Neural cell (in vitro differentiated cells): ENCODE data around the gene SLFN12L. TPM values are rescaled to one million over a fixed set of nuclear protein-coding genes. Genes with fewer than 3 reads are reported as not detected.

Experiments used
- H2AFZ ChIP-seq: fragments of 200-600, 300-800 bp; sonication (generic), shearing (Covaris generic); 2 replicates; pipeline ENCODE4 v1.6.0; 2014; ENCODE audit warnings: low read depth, mild to moderate bottlenecking, antibody characterized with exemption, low read length, moderate library complexity
- H3F3A ChIP-seq: fragments of 200-600 bp; shearing (Covaris generic); 2 replicates; pipeline ENCODE4 v1.6.1; 2016; ENCODE audit warnings: mild to moderate bottlenecking, moderate library complexity, mixed read lengths, antibody characterized with exemption, low read length; ENCODE audit not compliant: insufficient read depth, poor library complexity, severe bottlenecking
- H3K27ac ChIP-seq: fragments of 200-600, 300-800 bp; sonication (generic), shearing (Covaris generic); 2 replicates; pipeline ENCODE4 v1.5.1; 2014; ENCODE audit warnings: mild to moderate bottlenecking, low read length, moderate library complexity
- H3K27me3 ChIP-seq: fragments of 300-800, 200-600 bp; sonication (generic), shearing (Covaris generic); 2 replicates; pipeline ENCODE4 v1.6.0; 2014; ENCODE audit warnings: mild to moderate bottlenecking, low read depth, low read length, moderate library complexity; ENCODE audit not compliant: insufficient read depth
- H3K36me3 ChIP-seq: fragments of 300-800, 200-600 bp; sonication (generic), shearing (Covaris generic); 2 replicates; pipeline ENCODE4 v1.5.1; 2014; ENCODE audit warnings: mild to moderate bottlenecking, antibody characterized with exemption, low read length, moderate library complexity; ENCODE audit not compliant: insufficient read depth
- H3K4me2 ChIP-seq: fragments of 300-800, 200-600 bp; sonication (generic), shearing (Covaris generic); 2 replicates; pipeline ENCODE4 v1.6.0; 2014; ENCODE audit warnings: mild to moderate bottlenecking, low read length
- H3K4me3 ChIP-seq: fragments of 300-800, 200-600 bp; sonication (generic), shearing (Covaris generic); 2 replicates; pipeline ENCODE4 v1.5.1; 2014; ENCODE audit warnings: mild to moderate bottlenecking, low read length, moderate library complexity
- H3K79me2 ChIP-seq: fragments of 200-600 bp; shearing (Covaris generic); replicated peaks from 2 replicates; pipeline ENCODE4 v1.6.0; 2014; ENCODE audit warnings: mild to moderate bottlenecking, low read length, moderate library complexity; ENCODE audit not compliant: insufficient read depth
- H3K9ac ChIP-seq: fragments of 300-800, 200-600 bp; sonication (generic), shearing (Covaris generic); 2 replicates; pipeline ENCODE4 v1.6.1; 2016; ENCODE audit warnings: mild to moderate bottlenecking, low read length, mixed read lengths
- H3K9me2 ChIP-seq: fragments of 200-600 bp; shearing (Covaris generic); 2 replicates; pipeline ENCODE4 v1.6.1; 2016; ENCODE audit warnings: mild to moderate bottlenecking, low read length, mixed read lengths; ENCODE audit not compliant: insufficient read depth
- H3K9me3 ChIP-seq: fragments of 200-600, 300-800 bp; sonication (generic), shearing (Covaris generic); 2 replicates; pipeline ENCODE4 v1.6.1; 2016; ENCODE audit warnings: mild to moderate bottlenecking, mixed run types, low read length, moderate library complexity, mixed read lengths
- H4K20me1 ChIP-seq: fragments of 200-600 bp; shearing (Covaris generic); 2 replicates; pipeline ENCODE4 v1.6.1; 2016; ENCODE audit warnings: mild to moderate bottlenecking, mixed run types; ENCODE audit not compliant: insufficient read depth
- CTCF ChIP-seq: fragments of 450-650 bp; IDR thresholded peaks from 2 replicates; pipeline ENCODE4 v1.5.1; 2014; ENCODE audit warnings: antibody characterized with exemption, mild to moderate bottlenecking, moderate library complexity; ENCODE audit not compliant: poor library complexity, severe bottlenecking
- EP300 ChIP-seq: fragments of 450-650 bp; conservative IDR thresholded peaks from 2 replicates; pipeline ENCODE4 v1.6.1; 2014; ENCODE audit warnings: antibody characterized with exemption, mild to moderate bottlenecking, moderate library complexity; ENCODE audit not compliant: poor library complexity, severe bottlenecking
- EZH2 ChIP-seq: fragments of 200-600, 300-800 bp; shearing (Covaris generic), sonication (generic); IDR thresholded peaks from 2 replicates; pipeline ENCODE4 v1.6.1; 2014; ENCODE audit warnings: antibody characterized with exemption, low read length, borderline replicate concordance, mild to moderate bottlenecking; ENCODE audit not compliant: insufficient read depth, poor library complexity, severe bottlenecking
- MXI1 ChIP-seq: fragments of 450-650 bp; conservative IDR thresholded peaks from 2 replicates; pipeline ENCODE4 v1.6.1; 2014; ENCODE audit warnings: antibody characterized with exemption, mild to moderate bottlenecking; ENCODE audit not compliant: poor library complexity, severe bottlenecking
- POLR2AphosphoS5 ChIP-seq: IDR thresholded peaks from 2 replicates; pipeline ENCODE4 v1.6.1; 2012
- RAD21 ChIP-seq: fragments of 450-650 bp; conservative IDR thresholded peaks from 2 replicates; pipeline ENCODE4 v1.6.1; 2014; ENCODE audit warnings: antibody characterized with exemption, mild to moderate bottlenecking, moderate library complexity
- REST ChIP-seq: IDR thresholded peaks from 2 replicates; pipeline ENCODE4 v1.6.1; 2012; ENCODE audit warnings: borderline replicate concordance
- SMC3 ChIP-seq: fragments of 450-650 bp; conservative IDR thresholded peaks from 2 replicates; pipeline ENCODE4 v1.6.1; 2014; ENCODE audit warnings: antibody characterized with exemption, mild to moderate bottlenecking, moderate library complexity; ENCODE audit not compliant: poor library complexity
- TAF1 ChIP-seq: IDR thresholded peaks from 2 replicates; pipeline ENCODE4 v1.6.1; 2012; ENCODE audit warnings: low read depth
- polyA plus RNA-seq: library from polyadenylated mRNA; depleted of rRNA; stranded (reverse); fragments of >200 nt; gene quantifications from 2 replicates; pipeline ENCODE4 v1.2.3, GENCODE V29; 2014

Gene SLFN12L
- polyA plus RNA-seq, 1 donor from 2014 or later: not detected

- no peaks in the 10 kb centered on the region for H3K9me2 ChIP-seq
- H3F3A ChIP-seq: no peaks in the 10 kb centered on the region
- H3K4me3 ChIP-seq: no peak overlapping the region
- H4K20me1 ChIP-seq: no peaks in the 10 kb centered on the region
- TF ChIP-seq REST (no peak), CTCF (no peak), EZH2 (no peak), MXI1 (no peak), SMC3 (no peak), POLR2AphosphoS5 (no peak), RAD21 (no peak)
- no peak overlapping the region for H3K9ac ChIP-seq
- no peaks in the 10 kb centered on the region for H3K9me3 ChIP-seq
- H3K27me3 ChIP-seq: no peaks in the 10 kb centered on the region
- no peaks in the 10 kb centered on the region for H3K79me2 ChIP-seq
- H3K36me3 ChIP-seq: no peaks in the 10 kb centered on the region
- H3K4me2 ChIP-seq: no peak overlapping the region
- no peak overlapping the region for H2AFZ ChIP-seq
- H3K27ac ChIP-seq: no peak overlapping the region
Observed at GRCh38 chr17:35438433-35438832, 99.0 kb downstream of the SLFN12L start.

GRCh38 chr17:35433075-35433894 is 104.2 kb downstream of the SLFN12L start:
- Histone ChIP-seq H3K9ac (no peak overlapping the region), H4K20me1 (no peaks in the 10 kb centered on the region), H2AFZ (no peak overlapping the region), H3K27ac (no peak overlapping the region), H3K36me3 (no peaks in the 10 kb centered on the region), H3K4me3 (no peak overlapping the region), H3K27me3 (no peaks in the 10 kb centered on the region), H3K4me2 (no peak overlapping the region), H3K9me2 (no peaks in the 10 kb centered on the region), H3F3A (no peaks in the 10 kb centered on the region), H3K9me3 (no peaks in the 10 kb centered on the region), H3K79me2 (no peaks in the 10 kb centered on the region)
- TF ChIP-seq RAD21 (no peak), EP300 (no peak), REST (no peak), MXI1 (no peak), SMC3 (no peak), TAF1 (no peak), POLR2AphosphoS5 (no peak), EZH2 (no peak), CTCF (no peak)
